ENCODE data around the gene IFIT2.

Gene IFIT2, protein sequence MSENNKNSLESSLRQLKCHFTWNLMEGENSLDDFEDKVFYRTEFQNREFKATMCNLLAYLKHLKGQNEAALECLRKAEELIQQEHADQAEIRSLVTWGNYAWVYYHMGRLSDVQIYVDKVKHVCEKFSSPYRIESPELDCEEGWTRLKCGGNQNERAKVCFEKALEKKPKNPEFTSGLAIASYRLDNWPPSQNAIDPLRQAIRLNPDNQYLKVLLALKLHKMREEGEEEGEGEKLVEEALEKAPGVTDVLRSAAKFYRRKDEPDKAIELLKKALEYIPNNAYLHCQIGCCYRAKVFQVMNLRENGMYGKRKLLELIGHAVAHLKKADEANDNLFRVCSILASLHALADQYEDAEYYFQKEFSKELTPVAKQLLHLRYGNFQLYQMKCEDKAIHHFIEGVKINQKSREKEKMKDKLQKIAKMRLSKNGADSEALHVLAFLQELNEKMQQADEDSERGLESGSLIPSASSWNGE

DNA sequence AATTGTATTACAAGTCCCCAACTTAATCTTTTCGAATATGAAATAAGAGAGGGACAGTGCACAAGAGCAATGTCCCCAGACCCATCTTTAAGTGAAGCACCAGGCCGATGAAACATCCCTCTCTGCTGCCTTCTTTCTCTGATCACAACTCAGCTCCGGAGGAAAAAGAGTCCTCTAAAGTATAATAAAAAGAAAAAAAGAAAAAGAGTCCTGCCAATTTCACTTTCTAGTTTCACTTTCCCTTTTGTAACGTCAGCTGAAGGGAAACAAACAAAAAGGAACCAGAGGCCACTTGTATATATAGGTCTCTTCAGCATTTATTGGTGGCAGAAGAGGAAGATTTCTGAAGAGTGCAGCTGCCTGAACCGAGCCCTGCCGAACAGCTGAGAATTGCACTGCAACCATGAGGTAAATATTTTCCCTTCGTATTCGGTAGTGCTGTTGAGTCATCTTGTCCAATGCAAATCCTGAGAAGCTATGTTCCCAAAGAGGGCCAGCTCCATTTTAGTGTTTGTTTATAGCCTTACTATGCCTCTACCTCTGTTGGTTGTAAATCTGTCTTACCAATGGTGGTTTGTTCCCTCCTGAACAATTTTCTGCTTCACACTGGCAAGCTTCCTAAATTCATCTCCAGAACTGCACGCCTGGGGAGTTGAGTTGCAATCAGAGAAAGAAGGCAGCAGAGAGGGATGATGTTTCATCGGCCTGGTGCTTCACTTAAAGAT is at the start of gene IFIT2:
Gene IFIT2 (plus strand): TSS at position 326 of the 725 bp plus-strand sequence. CDS start 78 bp downstream, at position 404.
- peak; percentile 89 to 96 (median 96) for DNase-seq

DNA sequence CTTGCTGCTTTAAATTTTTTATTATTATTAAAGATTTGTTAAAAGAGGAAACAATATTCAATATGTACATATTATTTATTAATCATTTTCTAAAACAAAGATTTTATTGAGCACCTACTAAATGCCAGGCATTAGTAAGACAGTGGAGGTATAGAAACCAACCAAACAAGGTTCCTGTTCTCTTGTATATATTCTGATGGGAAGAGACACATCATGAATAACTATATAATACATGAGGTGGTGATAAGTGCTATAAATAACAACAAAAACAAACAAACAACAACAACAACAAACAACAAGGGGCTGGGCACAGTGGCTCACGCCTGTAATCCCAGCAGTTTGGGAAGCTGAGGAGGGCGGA is 49.6 kb upstream of the IFIT2 start:
- DNase-seq: no peak

DNA sequence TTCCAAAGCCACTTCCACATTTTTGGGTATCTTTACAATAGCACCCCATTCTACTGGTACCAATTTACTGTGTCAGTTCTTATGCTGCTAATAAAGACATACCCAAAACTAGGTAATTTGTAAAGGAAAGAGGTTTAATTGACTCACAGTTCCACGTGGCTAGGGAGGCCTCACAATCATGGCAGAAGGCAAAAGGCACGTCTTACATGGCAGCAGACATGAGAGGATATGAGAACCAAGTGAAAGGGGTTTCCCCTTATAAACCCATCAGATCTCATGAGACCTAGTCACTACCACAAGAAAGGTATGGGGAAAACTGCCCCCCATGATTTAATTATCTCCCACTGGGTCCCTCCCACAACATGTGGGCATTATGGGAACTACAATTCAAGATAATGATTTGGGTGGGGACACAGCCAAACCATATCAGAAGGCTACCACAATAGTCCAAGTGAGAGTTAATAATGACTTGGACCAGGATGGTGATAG is 46.7 kb upstream of the IFIT2 start:
- peak; percentile 54 to 73 (median 57) for DNase-seq

DNA sequence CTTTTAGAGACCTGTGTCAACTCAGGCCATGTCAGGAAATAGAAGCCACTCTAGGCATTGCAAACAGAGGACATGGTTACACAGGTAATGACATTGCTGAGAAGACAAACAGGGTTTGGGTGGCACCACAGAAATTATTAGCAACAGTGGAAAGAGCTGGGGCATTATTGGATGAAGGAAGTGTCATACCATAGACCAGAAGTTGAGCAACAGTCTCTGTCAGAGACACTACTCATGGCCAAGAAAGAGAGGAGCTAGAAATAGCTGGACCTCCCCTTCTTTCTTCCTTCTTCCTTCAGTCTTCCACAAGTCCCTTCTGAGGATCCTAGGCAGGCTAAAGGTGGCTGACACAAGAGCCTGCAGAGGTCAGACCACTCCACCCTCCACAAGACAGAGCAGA is 46.1 kb upstream of the IFIT2 start:
- DNase-seq: peak; percentile 65 to 80 (median 77)

DNA sequence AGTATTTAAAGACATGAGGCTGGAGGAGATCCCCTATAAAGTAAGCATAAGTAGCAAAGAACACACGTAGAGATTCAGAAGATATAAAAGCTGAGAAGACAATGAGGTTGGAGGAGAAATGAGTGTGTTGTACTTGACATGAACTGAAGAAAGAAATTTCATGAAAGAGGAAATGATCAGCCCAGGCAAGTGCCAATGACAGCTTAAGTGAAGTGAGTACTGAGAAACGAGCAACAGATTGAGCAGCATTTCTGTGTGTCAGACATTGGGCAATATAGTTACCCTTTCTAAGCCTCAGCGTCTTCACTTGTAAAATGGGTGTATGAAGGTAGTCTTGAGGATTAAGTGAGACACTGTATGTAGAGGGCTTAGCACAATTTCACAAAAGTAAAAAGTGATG is 45.5 kb upstream of the IFIT2 start:
- peak; percentile 64 to 87 (median 83) for DNase-seq

DNA sequence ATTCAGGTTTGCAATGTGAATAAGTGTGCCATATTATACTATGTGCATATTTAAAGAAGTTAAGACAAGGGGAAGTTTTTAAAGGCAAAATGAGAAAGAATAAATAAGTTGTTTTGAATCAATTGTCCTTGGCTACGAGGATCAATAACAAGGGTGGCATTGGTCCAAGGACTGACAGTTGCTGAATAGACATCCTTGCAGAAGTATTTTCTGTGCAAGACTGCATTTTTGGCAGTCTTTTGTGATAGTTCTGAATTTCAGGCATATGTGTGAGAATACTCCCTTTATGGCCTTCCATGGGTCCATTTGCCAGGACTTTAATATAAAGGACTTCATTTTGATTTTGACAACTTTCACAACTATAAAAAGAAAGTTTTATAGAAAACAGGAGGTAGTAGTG is 44.9 kb upstream of the IFIT2 start:
- DNase-seq: no peak

DNA sequence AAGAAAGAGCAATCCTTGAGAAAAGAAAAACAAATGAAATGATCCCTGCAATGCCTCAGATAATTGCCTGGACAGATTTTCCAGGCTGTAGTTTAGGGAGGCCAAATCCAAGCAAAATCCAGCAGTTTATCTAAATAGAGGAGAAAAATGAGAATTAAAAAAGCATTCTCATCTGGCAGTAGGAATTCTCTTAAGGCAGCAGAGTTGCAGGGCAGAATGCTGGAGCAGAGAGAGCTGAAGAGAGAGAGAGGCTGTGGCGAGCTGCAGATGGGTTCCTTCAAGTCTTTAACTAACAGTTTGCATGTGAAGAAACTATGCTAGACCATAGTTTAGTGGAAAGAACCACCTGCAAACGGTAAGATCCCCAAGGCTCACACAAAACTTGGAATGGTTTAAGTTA is 44.3 kb upstream of the IFIT2 start:
- DNase-seq: no peak

DNA sequence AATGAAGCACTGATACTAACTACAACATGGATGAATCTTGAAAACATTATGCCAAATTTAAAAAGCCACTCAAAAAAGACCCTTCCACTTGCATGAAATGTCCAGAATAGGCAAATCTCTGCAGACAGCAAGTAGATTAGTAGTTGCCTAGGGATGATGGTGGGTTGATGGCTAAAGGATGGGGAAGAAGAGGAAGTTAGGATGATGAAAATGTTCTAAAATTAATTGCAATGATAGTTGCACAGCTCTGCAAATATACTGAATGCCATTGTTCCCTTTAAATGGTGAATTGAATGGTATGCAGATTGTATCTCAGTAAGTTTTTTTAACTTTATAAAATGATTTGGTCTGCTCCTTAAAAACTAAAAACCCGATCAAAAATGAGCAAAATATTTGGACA is 43.0 kb upstream of the IFIT2 start:
- DNase-seq: peak in 1 of 3 donors; percentile 57

DNA sequence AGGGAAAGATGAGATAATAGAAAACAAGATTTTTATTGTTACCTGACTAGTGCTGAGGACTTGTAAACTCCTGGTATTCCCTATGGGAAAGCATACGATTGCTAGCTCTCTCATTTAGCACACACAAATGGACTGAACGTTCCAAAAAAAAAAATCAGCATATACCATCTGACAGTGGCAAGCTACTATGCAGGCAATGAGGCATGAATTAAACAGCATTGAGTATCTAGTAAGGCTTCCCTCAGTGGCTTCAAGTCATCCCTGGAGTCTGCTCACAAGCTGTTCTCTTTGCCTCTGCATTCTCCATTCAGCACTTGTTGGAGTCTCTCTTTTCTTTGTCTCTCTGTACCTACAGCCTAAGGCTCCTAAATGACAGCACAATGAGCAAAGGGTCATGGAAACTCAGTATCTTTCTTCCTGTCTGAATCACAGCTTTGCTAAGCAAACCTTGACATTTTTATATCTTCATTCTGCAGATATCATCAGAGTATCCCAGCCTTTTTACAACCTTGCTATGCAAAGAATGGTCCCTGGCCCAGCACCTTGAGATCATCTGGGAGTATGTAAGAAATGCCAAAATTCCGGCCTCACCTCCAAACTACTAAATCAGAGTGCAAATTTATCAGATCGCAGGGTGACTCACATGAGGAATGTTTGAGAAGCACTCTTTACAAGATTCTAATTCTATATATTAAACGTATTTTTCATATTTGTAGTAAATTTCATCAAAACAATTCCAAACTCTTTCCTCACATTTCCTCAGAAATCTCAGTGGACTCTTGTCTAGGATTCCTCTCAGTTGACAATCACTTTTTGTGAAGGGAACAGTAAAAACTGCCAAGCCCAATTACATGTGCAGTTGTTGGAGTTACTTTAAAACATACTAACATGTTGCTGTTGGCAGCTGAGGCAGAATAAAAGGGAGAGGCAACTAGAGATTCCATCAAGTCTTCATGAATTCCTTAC is 39.5 kb upstream of the IFIT2 start:
- DNase-seq: no peak

DNA sequence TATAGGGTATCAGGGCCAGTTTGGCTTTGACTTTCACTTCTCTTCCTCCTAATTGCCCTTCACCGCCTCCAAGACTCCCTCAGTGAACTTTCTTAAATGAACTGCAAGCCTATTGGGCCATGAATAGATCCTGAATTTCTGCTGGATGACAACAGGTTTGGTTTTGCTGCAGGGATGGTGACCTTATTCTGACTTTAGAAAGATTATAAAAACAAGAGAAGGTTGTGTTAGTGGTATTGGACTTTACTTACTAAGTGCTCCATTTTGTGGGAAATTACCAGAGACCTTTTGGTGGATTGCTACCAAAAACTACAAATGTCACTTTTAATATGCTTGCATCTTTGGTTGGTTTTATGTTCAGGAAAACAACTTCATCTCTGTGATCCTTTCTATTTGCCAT is 38.8 kb upstream of the IFIT2 start:
- DNase-seq: no peak

DNA sequence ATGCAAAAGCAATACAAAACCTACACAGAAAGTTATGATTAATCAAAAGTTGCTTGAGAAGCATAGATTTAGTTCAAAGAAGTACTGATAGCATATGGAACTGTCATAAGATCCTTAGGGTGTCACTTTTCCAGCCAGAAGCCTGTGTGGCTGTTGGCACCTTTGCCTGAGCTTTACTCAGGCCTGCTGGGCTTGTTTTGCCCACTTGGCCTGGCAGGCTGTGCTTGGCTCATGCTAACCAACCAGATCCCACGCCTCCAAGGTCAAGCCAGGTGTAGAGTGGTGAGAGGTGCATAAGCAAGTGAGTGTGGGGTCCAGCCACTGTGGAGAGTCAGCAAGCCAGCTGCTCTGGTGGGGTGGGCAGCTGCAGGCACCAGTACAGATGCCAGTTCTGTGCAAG is 38.3 kb upstream of the IFIT2 start:
- no peak for DNase-seq

DNA sequence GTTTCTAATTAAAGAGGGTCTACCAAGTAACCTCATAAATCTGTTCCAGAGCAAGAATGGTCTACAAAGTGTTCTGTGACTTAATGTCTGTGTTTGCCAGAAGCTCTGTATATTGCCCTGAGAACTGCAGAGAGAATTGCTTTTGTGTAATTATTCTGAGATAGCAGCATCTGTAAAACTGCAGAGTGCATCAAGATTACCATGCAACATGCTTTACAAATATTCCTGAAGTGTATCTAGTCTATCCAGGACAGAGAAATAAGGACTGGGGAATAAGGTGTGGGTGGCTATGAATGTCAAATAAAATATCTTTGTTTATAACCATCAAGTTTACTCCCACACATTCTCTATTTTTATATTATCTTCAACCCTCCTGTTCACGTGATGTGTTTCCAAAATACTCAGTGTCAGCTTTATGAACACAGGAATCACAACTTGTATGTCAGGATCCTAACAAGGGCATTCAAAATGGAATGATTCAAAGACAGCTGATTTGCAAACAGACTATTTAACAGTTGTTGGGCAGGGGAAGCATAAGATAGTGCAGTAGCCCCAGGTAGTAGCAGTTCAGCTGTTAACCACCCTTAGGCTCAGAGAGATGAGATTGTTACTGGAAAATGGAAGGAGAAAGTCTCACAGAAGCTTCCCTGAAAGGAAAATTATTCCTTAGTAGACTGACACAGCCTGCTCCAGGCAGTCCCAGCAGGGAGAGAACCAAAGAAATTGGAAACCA is 35.0 kb upstream of the IFIT2 start:
- DNase-seq: no peak

DNA sequence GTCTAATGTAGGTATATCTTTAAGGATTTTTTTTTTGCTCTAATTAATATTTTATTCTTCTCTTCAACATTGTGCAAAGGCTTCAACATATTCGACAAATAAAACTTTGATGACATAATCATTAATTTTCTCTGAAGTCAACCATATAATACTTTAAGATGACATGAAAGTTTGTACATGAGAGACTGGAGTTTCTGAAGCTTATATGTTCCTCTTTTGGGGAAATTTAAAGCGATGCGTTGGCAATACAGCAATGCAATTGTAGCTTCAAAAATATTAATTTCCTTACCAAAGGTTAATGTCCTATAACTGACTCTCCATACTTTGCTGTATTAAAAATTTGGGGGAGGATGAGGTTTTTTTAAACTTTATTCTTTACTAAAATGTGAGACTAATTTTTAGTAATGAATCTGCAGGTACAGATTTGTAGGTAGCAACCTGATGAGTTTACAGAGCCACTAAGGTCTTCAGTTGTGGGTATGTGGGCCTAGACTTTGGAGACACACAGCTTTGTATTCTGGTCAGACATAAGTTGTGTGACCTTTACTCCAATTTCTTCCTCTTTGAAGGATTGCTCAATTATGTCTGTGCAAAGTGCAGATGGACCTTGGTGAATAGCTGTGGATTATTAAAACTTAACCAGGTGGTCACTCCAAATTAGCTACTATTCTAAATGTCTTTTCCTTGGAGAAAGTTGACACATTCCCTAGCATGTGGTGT is 32.3 kb upstream of the IFIT2 start:
- peak; percentile 49 to 81 (median 77) for DNase-seq

DNA sequence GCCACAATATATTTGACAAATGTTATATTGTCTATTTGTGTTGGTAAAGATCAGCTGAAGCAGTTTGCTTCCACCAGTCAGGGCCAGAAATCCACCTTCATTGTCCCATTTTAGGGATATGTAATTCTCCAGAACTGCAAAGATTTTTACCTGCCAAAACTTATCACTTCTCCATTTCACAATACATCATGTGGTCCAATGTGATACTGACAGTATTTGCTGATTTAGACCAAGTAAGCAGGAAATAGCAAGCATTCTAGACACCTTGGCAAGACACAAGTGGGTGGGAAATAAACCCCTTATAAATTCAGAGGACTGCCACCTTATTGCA is 31.7 kb upstream of the IFIT2 start:
- no peak for DNase-seq

DNA sequence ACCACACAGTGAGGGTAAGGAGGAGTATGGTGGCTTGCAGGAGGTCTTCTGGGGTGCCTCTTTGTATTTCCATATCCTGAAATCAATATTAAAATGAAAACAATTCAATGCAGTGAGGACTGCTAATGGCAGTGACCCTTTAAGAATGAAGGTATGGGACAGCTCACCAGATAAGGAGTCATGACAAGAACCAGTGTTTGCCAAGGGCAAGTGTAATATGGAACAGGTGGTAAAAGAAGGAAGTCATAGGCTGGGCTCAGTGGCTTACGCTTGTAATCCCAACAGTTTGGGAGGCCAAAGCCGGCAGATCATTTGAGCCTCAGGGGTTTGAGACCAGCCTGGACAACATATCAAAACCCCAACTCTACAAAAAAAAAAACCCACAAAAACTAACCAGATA is 30.3 kb upstream of the IFIT2 start:
- DNase-seq: no peak

DNA sequence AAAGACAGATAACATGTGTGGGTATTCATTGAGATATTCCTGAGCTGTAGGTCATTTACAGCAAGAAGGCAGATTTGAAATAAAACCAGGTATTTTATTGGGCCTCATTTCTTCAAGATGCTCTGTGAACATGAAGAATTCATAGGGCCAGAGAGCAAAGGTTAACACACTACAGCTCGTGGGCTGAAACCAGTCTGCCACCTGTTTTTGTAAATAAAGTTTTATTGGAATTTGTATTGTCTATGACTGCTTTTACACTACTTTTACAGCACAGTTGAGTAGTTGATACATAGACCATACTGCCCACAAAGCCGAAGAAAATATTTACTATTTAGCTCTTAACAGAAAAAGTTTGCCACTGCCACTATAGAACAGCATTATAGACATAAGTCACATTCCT is 28.2 kb upstream of the IFIT2 start:
- no peak for DNase-seq

DNA sequence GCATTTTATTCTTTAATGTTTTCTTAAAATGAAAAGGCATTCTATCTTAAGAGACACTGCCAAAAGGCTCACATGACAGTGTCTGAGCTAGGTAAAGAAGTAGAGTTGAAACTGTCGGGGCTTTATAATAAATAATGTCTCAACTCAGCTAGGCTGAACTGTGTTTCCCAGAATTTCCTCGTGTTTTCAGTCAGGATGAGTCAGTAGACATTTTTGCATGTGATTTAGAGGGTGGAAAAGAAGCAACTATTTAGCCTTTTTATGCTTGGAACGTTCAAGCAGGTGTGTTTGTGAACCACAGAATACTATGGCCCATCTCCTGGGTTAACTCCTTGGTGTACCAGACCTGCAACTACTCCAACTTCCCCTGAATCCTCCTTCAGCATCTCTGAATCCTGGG is 26.9 kb upstream of the IFIT2 start:
- peak in 2 of 3 donors; percentile 39 to 56 for DNase-seq

DNA sequence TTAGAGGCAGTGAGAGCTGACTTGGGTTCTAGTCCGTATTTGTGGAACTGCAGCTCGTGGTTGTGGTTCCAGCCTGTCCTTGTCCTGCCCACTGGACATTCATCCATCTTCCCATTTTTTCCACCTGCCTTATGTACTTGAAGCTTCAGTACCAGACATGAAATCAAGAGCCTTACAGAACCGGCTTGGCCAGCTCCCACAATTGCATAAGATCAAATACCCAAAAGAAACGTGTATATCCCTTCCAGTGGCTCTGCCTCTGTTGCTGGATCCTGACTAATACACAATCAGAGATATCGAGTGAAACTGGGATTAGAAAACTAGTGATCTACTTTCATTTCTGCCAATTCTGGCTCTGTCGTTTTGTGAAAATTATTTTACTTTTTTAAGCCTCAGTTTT is 26.5 kb upstream of the IFIT2 start:
- no peak for DNase-seq

DNA sequence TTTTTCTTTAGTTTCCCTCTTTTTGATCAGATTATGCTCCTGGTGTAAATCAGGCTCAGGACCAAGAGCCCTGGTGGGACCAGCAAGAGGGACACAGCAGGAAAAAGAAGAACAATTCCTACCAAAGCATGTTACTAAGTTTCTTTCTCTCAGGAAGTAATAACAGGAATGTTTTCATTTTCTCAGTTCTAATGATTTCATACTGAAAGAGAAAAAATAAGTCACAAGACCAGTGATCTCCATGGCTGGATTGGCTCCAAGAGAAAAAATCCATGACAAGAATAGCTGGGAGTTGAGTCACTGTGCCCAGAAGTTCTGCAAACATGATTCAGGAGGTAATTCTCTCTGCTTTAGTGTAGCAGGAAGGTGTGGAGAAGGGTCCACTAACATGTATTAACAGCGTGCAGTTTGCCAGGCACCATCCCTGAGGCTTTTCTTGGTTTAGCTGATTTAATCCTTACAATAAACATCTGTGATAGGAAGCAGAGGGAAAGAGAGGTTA is 23.8 kb upstream of the IFIT2 start:
- peak; percentile 85 to 97 (median 92) for DNase-seq

DNA sequence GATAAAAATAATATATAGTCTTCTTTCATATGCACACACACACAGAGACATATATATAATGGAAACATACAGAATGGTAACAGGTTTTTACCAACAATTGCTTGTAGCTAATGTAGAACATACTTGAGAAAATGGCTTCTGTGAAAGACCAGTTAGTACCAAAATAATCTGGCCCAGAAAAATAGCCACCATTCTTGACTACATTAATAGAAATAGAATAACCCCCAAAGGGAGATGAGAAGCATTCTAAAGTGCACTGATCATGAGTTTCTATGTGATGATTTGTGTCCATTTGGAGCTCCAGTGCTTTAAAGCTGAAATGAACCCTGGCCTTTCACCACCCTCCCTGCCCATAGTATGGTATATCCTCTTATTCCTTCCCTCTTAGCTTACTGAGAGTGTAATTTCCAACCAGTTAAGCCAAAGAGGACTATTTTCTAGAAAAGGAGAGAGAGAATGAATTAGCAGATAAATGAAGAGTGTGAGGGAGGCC is 22.9 kb upstream of the IFIT2 start:
- DNase-seq: no peak

DNA sequence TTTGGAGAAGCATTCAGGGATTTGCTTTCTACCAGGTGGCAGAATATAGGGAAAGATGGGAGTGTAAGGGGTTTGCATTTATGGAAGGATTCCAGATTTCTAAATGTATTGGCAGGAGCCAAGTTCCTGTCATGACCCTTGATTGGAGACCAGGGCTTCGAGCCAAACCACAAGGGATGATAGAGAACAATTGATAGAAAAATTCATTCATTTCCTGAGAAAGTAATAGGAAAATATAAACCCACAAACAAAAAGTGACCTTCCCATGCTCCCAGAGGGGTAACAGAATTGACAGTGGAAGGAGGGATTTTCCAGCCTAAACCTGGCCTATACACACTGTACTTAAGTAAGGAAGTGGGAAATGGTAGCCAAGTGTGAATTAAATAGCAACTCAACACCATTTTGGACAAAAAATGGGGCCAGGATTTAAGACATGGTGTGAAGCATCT is 22.4 kb upstream of the IFIT2 start:
- DNase-seq: no peak

Measured in suppressor macrophage treated with lipopolysaccharide for 1 hour (primary cell).